Mammary epithelial cell (primary cell): Measurements from ENCODE around the gene QRICH1.

Experiments
- EZH2 ChIP-seq: IDR thresholded peaks from 2 replicates; pipeline ENCODE4 v1.6.1; 2012; ENCODE audit warnings: low read length, inconsistent platforms, borderline replicate concordance
- TF ChIP-seq, protein P1 (sequence below), 2 donors: IDR thresholded peaks in 1 of 2; conservative IDR thresholded peaks in 1 of 2; 2 replicates each; pipeline ENCODE4 v1.5.1; 2011 to 2012; ENCODE audit warnings: inconsistent platforms in 2 of 2, low read length in 2 of 2, mild to moderate bottlenecking in 2 of 2, control low read depth in 1 of 2, low read depth in 1 of 2; ENCODE audit not compliant: insufficient read depth in 1 of 2; ENCODE audit errors: extremely low read depth in 1 of 2

DNA sequence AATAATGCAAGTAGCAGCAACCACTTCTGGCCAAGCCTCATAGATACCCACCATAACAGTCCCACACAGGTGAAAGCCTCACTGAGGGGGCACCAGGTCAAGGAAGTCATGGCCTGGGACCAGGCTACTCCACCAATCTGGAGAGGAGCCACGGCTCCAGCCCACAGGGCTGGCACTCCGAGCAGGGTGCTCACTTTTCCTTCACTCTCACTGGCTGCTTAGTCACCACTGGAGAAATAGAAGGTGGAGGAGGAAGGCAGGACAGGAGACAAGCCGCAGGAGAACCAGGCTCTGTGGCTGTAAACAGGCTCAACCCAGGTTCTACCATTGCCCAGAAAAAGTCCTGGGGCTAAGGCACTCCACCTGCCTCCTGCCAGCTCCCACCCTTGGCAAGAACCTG, 25.6 kb upstream of the QRICH1 start:
- TF ChIP-seq, protein P1, sequence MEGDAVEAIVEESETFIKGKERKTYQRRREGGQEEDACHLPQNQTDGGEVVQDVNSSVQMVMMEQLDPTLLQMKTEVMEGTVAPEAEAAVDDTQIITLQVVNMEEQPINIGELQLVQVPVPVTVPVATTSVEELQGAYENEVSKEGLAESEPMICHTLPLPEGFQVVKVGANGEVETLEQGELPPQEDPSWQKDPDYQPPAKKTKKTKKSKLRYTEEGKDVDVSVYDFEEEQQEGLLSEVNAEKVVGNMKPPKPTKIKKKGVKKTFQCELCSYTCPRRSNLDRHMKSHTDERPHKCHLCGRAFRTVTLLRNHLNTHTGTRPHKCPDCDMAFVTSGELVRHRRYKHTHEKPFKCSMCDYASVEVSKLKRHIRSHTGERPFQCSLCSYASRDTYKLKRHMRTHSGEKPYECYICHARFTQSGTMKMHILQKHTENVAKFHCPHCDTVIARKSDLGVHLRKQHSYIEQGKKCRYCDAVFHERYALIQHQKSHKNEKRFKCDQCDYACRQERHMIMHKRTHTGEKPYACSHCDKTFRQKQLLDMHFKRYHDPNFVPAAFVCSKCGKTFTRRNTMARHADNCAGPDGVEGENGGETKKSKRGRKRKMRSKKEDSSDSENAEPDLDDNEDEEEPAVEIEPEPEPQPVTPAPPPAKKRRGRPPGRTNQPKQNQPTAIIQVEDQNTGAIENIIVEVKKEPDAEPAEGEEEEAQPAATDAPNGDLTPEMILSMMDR (conservative IDR thresholded peaks at IDR 0.05 in 1 of 2, IDR thresholded peaks at IDR 0.05 in 1 of 2; ENCODE audit: extremely low read depth in 1 of 2, insufficient read depth in 1 of 2, low read depth in 1 of 2, low read length in 2 of 2), result no peak
- TF ChIP-seq EZH2, result no peak
